Keratinocyte (primary cell): ENCODE measurements around the gene MGLL. TPM values are rescaled to one million over a fixed set of nuclear protein-coding genes. Genes with fewer than 3 reads are reported as not detected.

Source experiments
- DNase-seq: peaks from one replicate; pipeline ENCODE4 v3.0.0-alpha.2; 2011; ENCODE audit warnings: low read depth, missing footprints, low spot score
- FAIRE-seq: peaks from 2 replicates; lab custom pipeline; 2011; peaks lifted over from hg19 to GRCh38; lab: Jason Lieb, UNC
- H2AFZ ChIP-seq: 2 replicates; pipeline ENCODE4 v1.6.0; 2012; ENCODE audit warnings: low read length, control low read depth, inconsistent platforms; ENCODE audit not compliant: control insufficient read depth
- H3K27ac ChIP-seq: 2 replicates; pipeline ENCODE4 v1.5.1; 2011; ENCODE audit warnings: low read length; ENCODE audit not compliant: control insufficient read depth, insufficient read depth
- H3K27me3 ChIP-seq: 3 replicates; pipeline ENCODE4 v1.6.0; 2011; ENCODE audit warnings: low read length; ENCODE audit not compliant: control insufficient read depth, insufficient read depth; ENCODE audit errors: extremely low read depth
- H3K36me3 ChIP-seq, 2 experiments: 2 replicates in 1 of 2; 3 replicates in 1 of 2; pipeline ENCODE4 v1.5.1; 2011; ENCODE audit warnings: low read length in 2 of 2, mild to moderate bottlenecking in 1 of 2; ENCODE audit not compliant: control insufficient read depth in 2 of 2, insufficient read depth in 2 of 2; ENCODE audit errors: extremely low read depth in 1 of 2
- H3K4me1 ChIP-seq: 3 replicates; pipeline ENCODE4 v1.5.1; 2011; ENCODE audit warnings: low read length; ENCODE audit not compliant: control insufficient read depth, insufficient read depth; ENCODE audit errors: extremely low read depth
- H3K4me2 ChIP-seq: 3 replicates; pipeline ENCODE4 v1.6.0; 2011; ENCODE audit warnings: low read depth, low read length; ENCODE audit not compliant: control insufficient read depth, insufficient read depth; ENCODE audit errors: extremely low read depth
- H3K4me3 ChIP-seq, 3 experiments: fragments of 200-600 bp in 1 of 3; sonication (generic) in 1 of 3; 2 replicates in 2 of 3; 3 replicates in 1 of 3; pipeline ENCODE4 v1.5.1; 2011 to 2016; ENCODE audit warnings: low read length in 3 of 3, mild to moderate bottlenecking in 3 of 3, control low read depth in 2 of 3, inconsistent platforms in 1 of 3, low read depth in 1 of 3, mixed read lengths in 1 of 3, mixed run types in 1 of 3, moderate library complexity in 1 of 3; ENCODE audit not compliant: control insufficient read depth in 2 of 3, insufficient read depth in 2 of 3; ENCODE audit errors: extremely low read depth in 1 of 3
- H3K79me2 ChIP-seq: 2 replicates; pipeline ENCODE4 v1.6.0; 2012; ENCODE audit warnings: low read length; ENCODE audit not compliant: control insufficient read depth, insufficient read depth
- H3K9ac ChIP-seq: 3 replicates; pipeline ENCODE4 v1.6.0; 2011; ENCODE audit warnings: low read length; ENCODE audit not compliant: control insufficient read depth, insufficient read depth; ENCODE audit errors: extremely low read depth
- H3K9me1 ChIP-seq: 3 replicates; pipeline ENCODE4 v1.6.0; 2011; ENCODE audit warnings: low read length; ENCODE audit not compliant: control insufficient read depth, insufficient read depth; ENCODE audit errors: extremely low read depth
- H3K9me3 ChIP-seq: 2 replicates; pipeline ENCODE4 v1.5.1; 2012; ENCODE audit warnings: low read depth, low read length; ENCODE audit not compliant: control insufficient read depth
- H4K20me1 ChIP-seq: 3 replicates; pipeline ENCODE4 v1.6.0; 2011; ENCODE audit warnings: low read length; ENCODE audit not compliant: control insufficient read depth, insufficient read depth; ENCODE audit errors: extremely low read depth
- CTCF ChIP-seq, 3 experiments: IDR thresholded peaks in 1 of 3; conservative IDR thresholded peaks in 1 of 3; optimal IDR thresholded peaks in 1 of 3; 2 replicates in 2 of 3; 3 replicates in 1 of 3; pipeline versions ENCODE3 to v1.5.1; 2011; ENCODE audit warnings: low read length in 3 of 3, mild to moderate bottlenecking in 3 of 3, moderate library complexity in 2 of 3, control low read depth in 1 of 3, inconsistent platforms in 1 of 3; ENCODE audit not compliant: insufficient read depth in 2 of 3; ENCODE audit errors: extremely low read depth in 1 of 3
- EZH2 ChIP-seq: IDR thresholded peaks from one replicate; pipeline ENCODE4 v1.6.1; 2012; ENCODE audit warnings: inconsistent platforms, mild to moderate bottlenecking, low read length, moderate library complexity
- dilution Hi-C: fragments of 300-500 bp; cut with MboI; formaldehyde crosslinking; loops from one replicate; pipeline ENCODE4 v1.7.0; 2020; ENCODE audit warnings: low sequenced_read_pairs; ENCODE audit not compliant: extremely low pct_ligation_motif_present
- polyA plus RNA-seq, 5 experiments: library from polyadenylated mRNA; depleted of rRNA in 3 of 5; stranded (reverse) in 3 of 5; stranded (forward) in 1 of 5; unstranded in 1 of 5; fragments of >200 nt; gene quantifications; 1 replicate in 1 of 5; 2 replicates in 3 of 5; 3 replicates in 1 of 5; pipeline versions ENCODE4 v1.2.1 to v1.2.3, GENCODE V29; 2011 to 2012; ENCODE audit warnings: missing spikeins in 2 of 5, low read depth in 1 of 5, low replicate concordance in 1 of 5

MGLL gene
- polyA plus RNA-seq, 1 donor (not counting 4 experiments of a cell fraction or from before 2014, with no cell fraction given) = 17.8 TPM

- DNase-seq (no peak), FAIRE-seq (no peak)
- H3K36me3 ChIP-seq = no peaks in the 10 kb centered on the region
- no peaks in the 10 kb centered on the region for H3K9me1 ChIP-seq
- TF ChIP-seq CTCF (optimal IDR thresholded peaks at IDR 0.05 in 1 of 3, IDR thresholded peaks at IDR 0.05 in 1 of 3, conservative IDR thresholded peaks at IDR 0.05 in 1 of 3; ENCODE audit: extremely low read depth in 1 of 3, insufficient read depth in 2 of 3, low read length in 3 of 3) (peak; percentile 51 to 74 (median 53)), EZH2 (no peak)
- H3K27me3 ChIP-seq = no peaks in the 10 kb centered on the region
- dilution Hi-C loops = no loop called here
- no peaks in the 10 kb centered on the region for H4K20me1 ChIP-seq
- no peaks in the 10 kb centered on the region for H3K79me2 ChIP-seq
- peaks cover 5% of the 10 kb centered on the region for H3K4me1 ChIP-seq
- H3K4me3 ChIP-seq = no peak overlapping the region
- peaks cover 2% of the 10 kb centered on the region for H3K9me3 ChIP-seq
- H3K4me2 ChIP-seq = no peak overlapping the region
- H3K9ac ChIP-seq = no peak overlapping the region
- H3K27ac ChIP-seq = no peak overlapping the region
- H2AFZ ChIP-seq = no peak overlapping the region
Observed at GRCh38 chr3:127831723-127832172, 9.4 kb upstream of the MGLL start.

- no peak overlapping the region for H3K27ac ChIP-seq
- TF ChIP-seq EZH2 (no peak), CTCF (optimal IDR thresholded peaks at IDR 0.05 in 1 of 3, IDR thresholded peaks at IDR 0.05 in 1 of 3, conservative IDR thresholded peaks at IDR 0.05 in 1 of 3; ENCODE audit: extremely low read depth in 1 of 3, insufficient read depth in 2 of 3, low read length in 3 of 3) (no peak)
- no peak for DNase-seq
- H3K36me3 ChIP-seq = no peaks in the 10 kb centered on the region
- no peaks in the 10 kb centered on the region for H3K9me1 ChIP-seq
- peaks cover 5% of the 10 kb centered on the region for H3K4me1 ChIP-seq
- H3K79me2 ChIP-seq = no peaks in the 10 kb centered on the region
- H3K9ac ChIP-seq = no peak overlapping the region
- peaks cover 2% of the 10 kb centered on the region for H3K9me3 ChIP-seq
- no peak overlapping the region for H2AFZ ChIP-seq
- H4K20me1 ChIP-seq = no peaks in the 10 kb centered on the region
- H3K4me3 ChIP-seq = no peak overlapping the region
- H3K27me3 ChIP-seq = no peaks in the 10 kb centered on the region
- dilution Hi-C loops = no loop called here
- no peak overlapping the region for H3K4me2 ChIP-seq
- FAIRE-seq = no peak
Observed at GRCh38 chr3:127829537-127829936, 7.2 kb upstream of the MGLL start.
